ENCODE results near the gene CDHR3. TPM values are rescaled to one million over a fixed set of nuclear protein-coding genes. Genes with fewer than 3 reads are reported as not detected.
A peak's percentile ranks its signal among the peaks of the same experiment; 100 is the strongest.
"Not testable (repeated sequence)": the region's sequence is repeated elsewhere in the genome, so short reads cannot be mapped to it uniquely, and the experiment has no call there.

Gene CDHR3
- total RNA-seq, 1 experiment from 2014 or later: 5.0 TPM

GRCh38 chr7:105962353-105962752, 711 bp upstream of the CDHR3 start:
- DNase-seq (ENCODE audit: low read depth): no peak

GRCh38 chr7:105971845-105972244, 8.8 kb downstream of the CDHR3 start:
- no peak for DNase-seq (ENCODE audit: low read depth)

- no peak for DNase-seq (ENCODE audit: low read depth)
Measured at GRCh38 chr7:105972276-105972675, 9.2 kb downstream of the CDHR3 start.

- DNase-seq (ENCODE audit: low read depth): no peak
Measured at GRCh38 chr7:105974471-105974870, 11.4 kb downstream of the CDHR3 start.

- peak; percentile 54 for DNase-seq (ENCODE audit: low read depth)
Measured at GRCh38 chr7:105975770-105976417, 12.8 kb downstream of the CDHR3 start.

- DNase-seq (ENCODE audit: low read depth): no peak
Measured at GRCh38 chr7:105976868-105977267, 13.8 kb downstream of the CDHR3 start.

GRCh38 chr7:105978035-105978434, 15.0 kb downstream of the CDHR3 start:
- no peak for DNase-seq (ENCODE audit: low read depth)

- DNase-seq (ENCODE audit: low read depth): no peak
Measured at GRCh38 chr7:105978974-105979373, 15.9 kb downstream of the CDHR3 start.

- no peak for DNase-seq (ENCODE audit: low read depth)
Measured at GRCh38 chr7:105979405-105979804, 16.3 kb downstream of the CDHR3 start.

GRCh38 chr7:105980645-105981396, 17.8 kb downstream of the CDHR3 start:
- DNase-seq (ENCODE audit: low read depth): no peak

- no peak for DNase-seq (ENCODE audit: low read depth)
Measured at GRCh38 chr7:105982388-105982787, 19.3 kb downstream of the CDHR3 start.

GRCh38 chr7:105984808-105985207, 21.7 kb downstream of the CDHR3 start:
- DNase-seq (ENCODE audit: low read depth): not testable (repeated sequence)

GRCh38 chr7:105985229-105985628, 22.2 kb downstream of the CDHR3 start:
- no peak for DNase-seq (ENCODE audit: low read depth)

GRCh38 chr7:105985672-105986215, 22.7 kb downstream of the CDHR3 start:
- no peak for DNase-seq (ENCODE audit: low read depth)

GRCh38 chr7:105987046-105987445, 24.0 kb downstream of the CDHR3 start:
- DNase-seq (ENCODE audit: low read depth): no peak

GRCh38 chr7:105988276-105988675, 25.2 kb downstream of the CDHR3 start:
- DNase-seq (ENCODE audit: low read depth): no peak

- no peak for DNase-seq (ENCODE audit: low read depth)
Measured at GRCh38 chr7:105989191-105989590, 26.1 kb downstream of the CDHR3 start.

- DNase-seq (ENCODE audit: low read depth): no peak
Measured at GRCh38 chr7:105989686-105990085, 26.6 kb downstream of the CDHR3 start.

GRCh38 chr7:105990141-105990540, 27.1 kb downstream of the CDHR3 start:
- no peak for DNase-seq (ENCODE audit: low read depth)

- DNase-seq (ENCODE audit: low read depth): no peak
Measured at GRCh38 chr7:105990727-105991453, 27.8 kb downstream of the CDHR3 start.

- DNase-seq (ENCODE audit: low read depth): no peak
Measured at GRCh38 chr7:105992905-105993304, 29.8 kb downstream of the CDHR3 start.
